ENCODE data around the gene KIF3A.

GRCh38 chr5:132681983-132682382 lies 55.4 kb downstream of the KIF3A start:
- no peak for TF ChIP-seq CTCF (IDR thresholded peaks at IDR 0.05; ENCODE audit: control extremely low read depth in 1 of 3, insufficient read depth in 1 of 3, low read depth in 1 of 3, low read length in 3 of 3)
- TF ChIP-seq SP1 (IDR thresholded peaks at IDR 0.05; ENCODE audit: low read depth, low read length) = no peak
- TF ChIP-seq SAP30 (IDR thresholded peaks at IDR 0.05; ENCODE audit: insufficient read depth, insufficient replicate concordance, low read length) = no peak
- TF ChIP-seq EP300 (IDR thresholded peaks at IDR 0.05; ENCODE audit: borderline replicate concordance in 1 of 2, low read depth in 2 of 2, low read length in 2 of 2) = no peak
- TF ChIP-seq RFX5 (IDR thresholded peaks at IDR 0.05; ENCODE audit: borderline replicate concordance, low read depth, low read length) = no peak
